Measurements from ENCODE around the gene MRPL12. TPM values are rescaled to one million over a fixed set of nuclear protein-coding genes. Genes with fewer than 3 reads are reported as not detected.
"Not testable (repeated sequence)": the region's sequence is repeated elsewhere in the genome, so short reads cannot be mapped to it uniquely, and the experiment has no call there.

MRPL12 gene
- polyA plus RNA-seq, 3 donors, result 47.5 to 67.4 (median 59.2) TPM

DNA sequence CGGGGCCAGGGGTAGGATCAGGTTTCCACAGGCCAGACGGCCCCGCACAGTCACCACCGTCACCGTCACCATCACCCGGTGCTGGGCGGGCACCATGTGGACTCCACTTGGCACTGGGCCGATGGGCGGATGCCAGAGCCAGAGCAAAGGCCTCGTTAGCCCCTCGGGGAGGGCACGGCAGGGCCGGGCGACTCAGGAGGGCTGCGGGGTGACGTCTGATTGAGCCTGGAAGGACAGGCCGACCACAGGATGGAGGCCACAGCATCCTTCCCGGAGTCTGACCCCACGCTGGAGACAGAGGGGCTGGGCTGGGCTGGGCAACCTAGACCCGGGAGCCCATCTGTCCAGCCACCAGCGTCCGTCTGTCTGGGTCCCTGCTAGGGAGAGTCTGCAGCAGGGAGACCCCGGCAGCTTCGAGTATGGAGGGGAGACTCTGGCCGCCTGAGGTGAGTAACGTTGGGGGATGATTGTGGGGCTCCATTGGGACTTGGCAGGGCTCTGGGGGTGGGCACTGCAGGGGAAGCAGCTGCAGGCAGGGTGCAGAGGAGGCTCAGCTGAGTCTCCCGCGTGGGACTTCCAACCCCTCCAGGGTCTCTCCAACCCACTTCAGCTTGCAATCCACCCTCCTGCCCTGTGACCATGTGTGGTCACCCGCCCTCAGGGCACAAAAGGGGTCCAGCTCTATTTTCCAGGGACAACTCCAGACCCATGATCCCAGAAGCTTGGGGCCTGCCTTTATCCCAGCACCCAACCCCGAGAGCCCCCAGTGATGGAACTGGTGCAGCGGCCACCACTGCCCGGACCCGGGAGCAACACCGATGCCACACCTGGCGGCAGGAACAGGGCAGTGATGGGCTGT, 31.5 kb downstream of the MRPL12 start:
- no peak for DNase-seq

DNA sequence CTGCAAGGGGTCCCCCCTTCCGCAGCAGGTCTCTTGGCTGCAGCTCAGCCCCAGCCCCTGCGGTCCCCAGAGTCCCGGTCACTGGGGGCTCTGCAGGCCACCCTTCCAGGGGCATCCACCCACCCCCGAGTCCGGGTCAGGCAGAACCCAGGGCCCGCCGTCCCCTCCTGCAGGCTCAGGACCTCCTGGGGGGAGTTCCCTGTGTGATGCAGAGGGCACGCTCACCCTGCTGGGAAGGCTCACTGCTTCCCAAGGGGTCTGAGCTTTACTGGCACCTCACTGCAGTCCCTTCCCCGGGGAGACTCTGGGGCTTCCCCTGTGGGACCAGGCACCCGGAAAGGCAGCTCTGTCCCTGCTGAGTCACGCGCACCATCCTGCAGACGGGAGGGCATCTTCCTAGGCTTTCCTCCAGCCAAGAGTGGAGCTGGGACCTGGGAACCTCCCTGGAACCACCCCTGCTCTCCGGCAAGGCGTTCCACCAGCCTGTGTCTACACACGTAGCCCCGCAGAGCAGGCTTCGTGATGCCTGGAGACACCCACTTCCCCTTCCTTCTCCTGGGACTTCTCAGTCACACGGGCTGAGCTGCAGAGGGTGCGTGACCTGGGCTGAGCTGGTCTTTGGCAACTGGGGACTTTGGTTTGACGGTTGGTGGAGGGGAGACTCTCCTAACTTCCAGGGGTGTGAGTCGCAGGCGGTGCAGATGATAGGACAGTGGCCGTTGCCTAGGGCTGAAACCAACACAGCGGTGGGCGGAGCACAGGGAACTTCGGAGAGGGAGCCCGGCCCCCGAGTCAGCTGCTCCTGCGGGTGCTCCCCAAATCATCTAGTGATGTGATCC, 32.3 kb downstream of the MRPL12 start:
- no peak for DNase-seq

DNA sequence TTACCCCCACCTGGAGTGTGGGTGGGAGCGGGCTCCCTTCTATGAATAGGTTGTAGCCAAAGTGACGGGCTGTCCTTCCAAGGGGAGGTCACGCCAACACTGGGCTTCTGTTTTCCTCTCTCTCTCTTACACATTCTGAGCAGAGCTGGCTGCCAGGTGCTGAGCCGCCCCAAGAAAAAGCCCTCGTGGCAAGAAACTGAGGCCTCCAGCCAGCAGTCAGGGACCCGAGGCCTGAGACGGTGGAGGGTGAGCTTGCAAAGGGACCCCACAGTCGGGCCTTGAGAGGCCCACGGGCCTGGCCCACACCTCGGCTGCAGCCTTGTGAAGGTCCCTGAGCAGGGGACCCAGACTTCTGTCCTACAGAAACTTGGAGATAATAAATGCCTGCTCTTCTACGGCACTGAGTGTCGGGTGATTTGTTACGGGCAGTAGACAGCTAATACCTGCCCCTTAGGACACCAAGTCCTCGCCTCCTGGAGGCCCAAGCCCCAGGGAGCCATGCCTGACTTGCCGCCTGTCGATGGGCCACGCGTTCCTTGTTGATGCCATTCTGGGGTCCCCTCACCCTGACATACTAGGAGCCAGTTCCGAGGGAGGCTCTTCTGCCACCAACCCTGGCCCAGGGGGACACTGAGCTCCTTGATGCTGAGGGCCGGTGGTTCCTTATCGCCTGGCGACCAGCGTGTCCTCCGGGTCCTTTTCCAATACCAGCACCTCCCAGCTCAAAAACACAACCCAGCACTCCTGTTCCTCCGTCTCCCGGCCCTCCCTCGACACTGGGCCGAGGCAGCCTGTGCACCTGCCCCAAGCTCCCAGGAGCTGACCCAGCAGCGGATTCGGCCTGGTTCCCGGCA, 35.0 kb downstream of the MRPL12 start:
- DNase-seq, result no peak

DNA sequence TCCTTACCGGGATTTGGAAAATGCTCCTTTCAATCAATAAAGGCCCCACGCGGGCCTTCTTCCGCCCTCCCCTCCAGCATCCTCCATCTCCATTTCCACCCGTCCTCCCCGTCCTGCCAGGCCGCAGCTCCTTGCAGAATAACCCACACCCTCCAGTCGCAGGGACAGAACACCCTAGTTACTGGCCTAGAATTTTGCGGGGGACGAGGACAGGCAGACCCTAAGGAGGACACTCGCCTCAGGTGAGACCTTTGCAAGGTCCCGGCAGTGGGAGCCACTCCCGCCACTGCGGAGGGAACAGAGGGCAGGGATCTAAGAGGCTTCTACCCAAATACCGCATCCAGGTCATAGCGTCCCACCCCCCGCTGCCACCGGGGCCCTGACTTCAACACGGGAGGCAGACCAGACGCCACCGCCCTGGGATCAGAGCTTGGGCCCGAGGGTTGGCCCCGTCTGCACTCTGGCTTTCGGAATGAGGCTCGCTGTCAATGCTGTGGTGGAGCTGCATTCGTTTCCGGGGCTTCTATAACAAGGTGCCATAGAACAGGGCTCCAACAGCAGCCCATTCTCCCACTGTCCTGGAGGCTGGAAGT, 35.7 kb downstream of the MRPL12 start:
- DNase-seq, result no peak

DNA sequence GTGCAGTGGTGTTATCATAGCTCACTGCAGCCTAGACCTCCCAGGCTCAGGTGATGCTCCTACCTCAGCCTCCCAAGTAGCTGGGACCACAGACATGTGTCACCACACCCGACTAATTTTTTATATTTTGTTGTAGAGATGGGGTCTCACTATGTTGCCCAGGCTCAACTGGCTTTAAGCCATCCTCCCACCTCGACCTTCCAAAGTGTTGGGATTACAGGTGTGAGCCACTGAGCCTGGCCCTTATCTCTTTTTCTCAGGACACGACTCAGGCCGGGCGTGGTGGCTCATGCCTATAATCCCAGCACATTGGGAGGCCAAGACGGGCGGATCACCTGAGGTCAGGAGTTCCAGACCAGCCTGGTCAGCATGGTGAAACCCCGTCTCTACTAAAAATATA, 36.4 kb downstream of the MRPL12 start:
- DNase-seq, result not testable (repeated sequence)

DNA sequence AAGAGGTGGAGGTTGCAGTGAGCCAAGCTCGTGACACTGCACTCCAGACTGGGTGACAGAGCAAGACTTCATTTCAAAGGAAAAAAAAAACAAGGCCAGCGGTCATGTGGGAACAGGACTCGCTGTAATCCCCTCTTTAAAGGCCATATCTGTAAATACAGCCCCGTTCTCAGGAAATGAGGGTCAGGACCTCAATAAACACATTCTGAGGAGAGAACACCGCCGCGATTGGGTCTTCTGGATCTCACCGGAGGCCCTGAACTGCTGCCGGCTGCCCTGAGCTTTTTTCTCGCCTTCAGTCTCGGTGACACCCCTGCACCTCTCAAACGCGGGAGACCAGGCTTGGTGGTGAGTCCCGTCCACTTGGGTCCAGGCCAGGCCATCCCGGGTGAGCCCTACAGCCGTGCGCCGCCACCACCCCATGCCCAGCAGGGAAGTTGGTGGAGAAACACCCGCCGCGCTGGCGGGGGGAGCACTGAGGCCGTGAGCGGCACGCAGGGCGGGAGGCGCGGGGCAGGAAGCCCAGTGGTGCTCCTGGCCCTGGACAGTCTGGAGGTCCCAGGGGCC, 37.3 kb downstream of the MRPL12 start:
- no peak for DNase-seq

DNA sequence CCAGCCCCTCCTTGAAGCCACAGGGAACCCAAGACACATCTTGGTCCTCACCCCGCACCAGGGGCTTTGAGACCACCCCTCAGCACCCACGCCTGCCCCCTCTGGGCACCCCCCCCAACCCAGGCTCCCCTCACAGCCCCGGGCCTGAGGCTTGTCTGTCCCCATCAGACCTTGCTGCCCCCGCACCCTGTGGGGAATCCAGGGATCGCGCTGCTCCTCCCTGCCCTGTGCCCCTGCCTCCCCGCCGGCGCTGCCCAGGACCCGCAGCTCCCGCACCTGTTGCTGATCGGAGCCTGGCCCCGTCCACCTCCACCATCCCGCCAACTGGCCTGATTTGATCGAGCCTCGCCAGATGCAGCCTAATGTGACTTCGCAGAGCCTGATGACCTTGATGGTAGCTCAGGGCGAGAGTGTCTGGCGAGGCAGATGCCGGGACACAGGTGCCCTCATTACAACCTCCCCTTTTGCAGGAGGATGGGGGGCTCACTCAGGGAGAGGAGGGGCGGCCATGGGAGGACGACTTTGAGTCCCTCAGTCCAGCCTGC, 38.0 kb downstream of the MRPL12 start:
- no peak for DNase-seq

DNA sequence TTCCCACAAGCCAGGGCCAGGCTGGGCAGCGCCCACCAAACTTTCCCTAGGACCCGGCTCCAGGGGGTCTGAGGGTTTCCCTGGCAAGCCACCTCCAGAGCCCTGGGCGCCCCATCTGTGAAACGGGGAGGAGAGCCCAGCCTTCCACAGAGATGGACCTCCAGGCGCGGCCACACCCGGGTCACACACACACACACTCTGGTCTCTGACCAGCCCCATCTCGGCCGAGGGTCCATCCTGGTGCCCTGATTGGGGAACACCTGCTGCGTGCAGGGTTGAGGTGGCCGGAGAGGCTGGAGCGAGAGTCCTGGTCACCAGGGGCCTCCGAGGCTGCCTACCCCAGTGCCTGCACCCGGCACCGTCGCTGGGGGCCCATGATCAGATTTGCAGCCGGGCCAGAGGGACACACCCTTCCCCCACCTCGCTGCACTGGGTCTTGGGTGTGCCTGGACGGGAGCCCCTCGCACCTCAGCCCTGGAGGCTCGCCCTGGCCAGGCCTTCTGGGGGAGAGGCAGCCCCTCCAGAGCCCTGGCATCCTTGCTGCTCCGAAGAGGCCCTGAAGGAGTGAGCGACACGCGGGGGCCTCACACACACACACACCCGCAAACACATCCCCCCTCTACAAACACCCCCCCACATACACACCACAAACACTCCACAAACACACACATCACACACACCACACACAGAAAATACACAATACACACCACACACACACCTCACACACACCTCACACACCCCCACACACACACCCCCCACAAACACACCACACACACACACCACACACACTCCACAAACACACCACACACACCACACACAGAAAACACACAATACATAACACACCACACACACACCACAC, 38.7 kb downstream of the MRPL12 start:
- DNase-seq, result no peak

Other genes starting within 250 kb of the MRPL12 start
- gene ACTG1, start 190.6 kb upstream of the MRPL12 start, polyA plus RNA-seq (ENCODE audit: insufficient read length in 3 of 3), result 1,000 to 10,000 TPM; 2,993 to 3,342 (median 3,086) TPM
- gene FSCN2, start 175.0 kb upstream of the MRPL12 start, polyA plus RNA-seq (ENCODE audit: insufficient read length in 3 of 3), result 1 to 10 TPM; 1.2 to 2.5 (median 1.6) TPM
- 10 to 100 TPM; 27.1 to 40.7 (median 30.0) TPM for gene FAAP100, start 151.0 kb upstream of the MRPL12 start, polyA plus RNA-seq (ENCODE audit: insufficient read length in 3 of 3)
- gene NPLOC4, start 66.3 kb upstream of the MRPL12 start, polyA plus RNA-seq (ENCODE audit: insufficient read length in 3 of 3), result 10 to 100 TPM; 51.0 to 78.2 (median 73.9) TPM
- 1 to 10 TPM; 2.6 to 7.0 (median 4.2) TPM for gene TSPAN10, start 66.2 kb upstream of the MRPL12 start, polyA plus RNA-seq (ENCODE audit: insufficient read length in 3 of 3)
- gene PDE6G, start 46.8 kb upstream of the MRPL12 start, polyA plus RNA-seq (ENCODE audit: insufficient read length in 3 of 3), result 10 to 100 TPM; 11.2 to 13.4 (median 11.8) TPM
- 10 to 100 TPM; 18.9 to 24.0 (median 22.3) TPM for gene OXLD1, start 36.8 kb upstream of the MRPL12 start, polyA plus RNA-seq (ENCODE audit: insufficient read length in 3 of 3)
- 10 to 100 TPM; 16.8 to 21.9 (median 17.5) TPM for gene CCDC137, start 36.6 kb upstream of the MRPL12 start, polyA plus RNA-seq (ENCODE audit: insufficient read length in 3 of 3)
- 10 to 100 TPM; 41.8 to 49.7 (median 47.0) TPM for gene ARL16, start 19.6 kb upstream of the MRPL12 start, polyA plus RNA-seq (ENCODE audit: insufficient read length in 3 of 3)
- 100 to 1,000 TPM in 1 of 3 donors, 10 to 100 TPM in 2; 95.1 to 111 (median 96.5) TPM for gene HGS, start 19.4 kb upstream of the MRPL12 start, polyA plus RNA-seq (ENCODE audit: insufficient read length in 3 of 3)
- gene SLC25A10, start 8.9 kb downstream of the MRPL12 start, polyA plus RNA-seq (ENCODE audit: insufficient read length in 3 of 3), result 10 to 100 TPM; 18.9 to 22.4 (median 22.3) TPM
- gene GCGR, start 100.8 kb downstream of the MRPL12 start, polyA plus RNA-seq (ENCODE audit: insufficient read length in 3 of 3), result 10 to 100 TPM; 11.1 to 14.0 (median 12.1) TPM
- 100 to 1,000 TPM; 102 to 124 (median 122) TPM for gene MCRIP1, start 129.9 kb downstream of the MRPL12 start, polyA plus RNA-seq (ENCODE audit: insufficient read length in 3 of 3)
- under 1 TPM in 2 of 3 donors, not detected in 1; 0.14 to 0.44 TPM for gene PPP1R27, start 131.7 kb downstream of the MRPL12 start, polyA plus RNA-seq (ENCODE audit: insufficient read length in 3 of 3)
- gene P4HB, start 157.2 kb downstream of the MRPL12 start, polyA plus RNA-seq (ENCODE audit: insufficient read length in 3 of 3), result 100 to 1,000 TPM; 415 to 451 (median 445) TPM
- 100 to 1,000 TPM; 171 to 228 (median 216) TPM for gene ARHGDIA, start 168.0 kb downstream of the MRPL12 start, polyA plus RNA-seq (ENCODE audit: insufficient read length in 3 of 3)
- 10 to 100 TPM; 63.3 to 93.8 (median 83.9) TPM for gene ALYREF, start 188.2 kb downstream of the MRPL12 start, polyA plus RNA-seq (ENCODE audit: insufficient read length in 3 of 3)
- gene ANAPC11, start 188.4 kb downstream of the MRPL12 start, polyA plus RNA-seq (ENCODE audit: insufficient read length in 3 of 3), result 100 to 1,000 TPM in 2 of 3 donors, 10 to 100 TPM in 1; 87.9 to 118 (median 117) TPM
- 1 to 10 TPM in 1 of 3 donors, under 1 TPM in 2; 0.71 to 1.2 (median 0.76) TPM for gene NPB, start 198.9 kb downstream of the MRPL12 start, polyA plus RNA-seq (ENCODE audit: insufficient read length in 3 of 3)
- gene PCYT2, start 208.0 kb downstream of the MRPL12 start, polyA plus RNA-seq (ENCODE audit: insufficient read length in 3 of 3), result 10 to 100 TPM; 49.6 to 55.1 (median 52.9) TPM
- 10 to 100 TPM; 14.0 to 21.3 (median 20.6) TPM for gene SIRT7, start 214.8 kb downstream of the MRPL12 start, polyA plus RNA-seq (ENCODE audit: insufficient read length in 3 of 3)
- 10 to 100 TPM; 12.9 to 14.9 (median 13.1) TPM for gene MAFG, start 224.4 kb downstream of the MRPL12 start, polyA plus RNA-seq (ENCODE audit: insufficient read length in 3 of 3)
- 10 to 100 TPM; 26.8 to 38.2 (median 31.9) TPM for gene PYCR1, start 233.9 kb downstream of the MRPL12 start, polyA plus RNA-seq (ENCODE audit: insufficient read length in 3 of 3)
- gene MYADML2, start 243.9 kb downstream of the MRPL12 start, polyA plus RNA-seq (ENCODE audit: insufficient read length in 3 of 3), result under 1 TPM; 0.17 to 0.36 (median 0.24) TPM

Data from renal pelvis (tissue), 4 donors.